ENCODE results near the gene ANO6. TPM values are rescaled to one million over a fixed set of nuclear protein-coding genes. Genes with fewer than 3 reads are reported as not detected.

Gene ANO6
- total RNA-seq, 1 donor from 2014 or later: 69.9 TPM

DNA sequence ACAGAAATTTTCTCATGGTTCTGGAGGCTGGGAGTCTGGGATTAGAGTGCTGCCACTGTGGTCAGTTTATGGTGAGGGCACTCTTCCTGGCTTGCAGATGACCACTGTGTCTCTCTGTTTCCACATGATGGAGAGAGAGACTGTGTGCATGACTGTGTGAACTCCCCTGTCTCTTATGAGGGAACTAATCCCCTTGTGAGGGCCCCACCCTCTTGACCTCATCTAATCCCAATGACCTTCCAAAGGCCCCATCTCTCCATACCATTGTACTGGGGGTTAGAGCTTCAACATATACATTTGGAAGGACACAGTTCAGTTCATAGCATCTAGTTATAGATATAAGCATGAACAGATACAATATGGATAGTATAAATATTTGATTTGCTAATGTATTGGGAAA is 31.7 kb downstream of the ANO6 start:
- no peaks in the 10 kb centered on the region for H3K36me3 ChIP-seq (ENCODE audit: control insufficient read depth, insufficient read depth, low read length)
- DNase-seq (ENCODE audit: low read depth): no peak
- H3K4me3 ChIP-seq (ENCODE audit: low read depth, low read length): no peak overlapping the region
- no peaks in the 10 kb centered on the region for H3K27me3 ChIP-seq (ENCODE audit: control insufficient read depth, insufficient read depth, low read length)
- TF ChIP-seq, protein P1, sequence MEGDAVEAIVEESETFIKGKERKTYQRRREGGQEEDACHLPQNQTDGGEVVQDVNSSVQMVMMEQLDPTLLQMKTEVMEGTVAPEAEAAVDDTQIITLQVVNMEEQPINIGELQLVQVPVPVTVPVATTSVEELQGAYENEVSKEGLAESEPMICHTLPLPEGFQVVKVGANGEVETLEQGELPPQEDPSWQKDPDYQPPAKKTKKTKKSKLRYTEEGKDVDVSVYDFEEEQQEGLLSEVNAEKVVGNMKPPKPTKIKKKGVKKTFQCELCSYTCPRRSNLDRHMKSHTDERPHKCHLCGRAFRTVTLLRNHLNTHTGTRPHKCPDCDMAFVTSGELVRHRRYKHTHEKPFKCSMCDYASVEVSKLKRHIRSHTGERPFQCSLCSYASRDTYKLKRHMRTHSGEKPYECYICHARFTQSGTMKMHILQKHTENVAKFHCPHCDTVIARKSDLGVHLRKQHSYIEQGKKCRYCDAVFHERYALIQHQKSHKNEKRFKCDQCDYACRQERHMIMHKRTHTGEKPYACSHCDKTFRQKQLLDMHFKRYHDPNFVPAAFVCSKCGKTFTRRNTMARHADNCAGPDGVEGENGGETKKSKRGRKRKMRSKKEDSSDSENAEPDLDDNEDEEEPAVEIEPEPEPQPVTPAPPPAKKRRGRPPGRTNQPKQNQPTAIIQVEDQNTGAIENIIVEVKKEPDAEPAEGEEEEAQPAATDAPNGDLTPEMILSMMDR (IDR thresholded peaks at IDR 0.05; ENCODE audit: insufficient read depth, low read length, poor library complexity, severe bottlenecking): no peak

DNA sequence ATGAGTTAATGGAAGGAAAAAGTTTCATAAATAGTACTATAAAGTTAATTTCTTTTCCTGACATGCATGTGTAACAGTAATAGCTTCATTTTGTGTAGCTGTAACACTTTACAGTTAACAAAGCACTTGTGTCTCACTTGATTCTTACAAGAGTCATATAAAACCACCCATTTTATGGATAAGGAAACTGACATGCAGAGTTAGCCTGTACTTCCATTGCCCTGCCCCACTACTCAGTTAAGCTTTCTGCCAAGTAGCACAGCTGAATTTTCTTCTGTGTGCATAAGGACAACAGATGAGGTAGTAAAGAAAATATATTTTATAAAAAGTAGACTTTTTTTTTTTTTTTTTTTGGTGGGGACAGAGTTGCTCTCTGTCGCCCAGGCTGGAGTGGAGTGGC is 32.2 kb downstream of the ANO6 start:
- no peak overlapping the region for H3K4me3 ChIP-seq (ENCODE audit: low read depth, low read length)
- DNase-seq (ENCODE audit: low read depth): no peak
- no peaks in the 10 kb centered on the region for H3K27me3 ChIP-seq (ENCODE audit: control insufficient read depth, insufficient read depth, low read length)
- TF ChIP-seq, protein P1 (IDR thresholded peaks at IDR 0.05; ENCODE audit: insufficient read depth, low read length, poor library complexity, severe bottlenecking): no peak
- H3K36me3 ChIP-seq (ENCODE audit: control insufficient read depth, insufficient read depth, low read length): no peaks in the 10 kb centered on the region

DNA sequence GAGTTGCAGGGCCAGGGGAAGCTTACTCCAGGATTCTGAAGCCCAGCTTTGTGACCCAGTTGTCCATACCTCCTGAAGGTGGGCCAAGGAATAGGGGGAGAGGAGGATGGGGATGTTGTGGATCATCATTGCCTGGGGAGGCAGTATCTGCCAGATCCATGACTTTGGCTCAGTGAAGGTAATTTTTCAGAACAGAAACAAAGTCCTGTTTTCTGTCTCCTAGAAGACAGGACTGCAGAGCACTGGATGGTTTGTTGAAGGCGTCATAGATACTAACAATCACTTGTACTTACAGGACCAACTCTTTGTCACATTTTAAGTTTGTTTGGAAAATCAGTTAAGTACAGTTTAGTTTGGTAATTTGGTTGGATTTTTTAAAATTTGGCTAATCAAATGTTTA is 38.4 kb downstream of the ANO6 start:
- DNase-seq (ENCODE audit: low read depth): no peak
- Histone ChIP-seq H3K27me3 (ENCODE audit: control insufficient read depth, insufficient read depth, low read length) (no peaks in the 10 kb centered on the region), H3K36me3 (ENCODE audit: control insufficient read depth, insufficient read depth, low read length) (no peaks in the 10 kb centered on the region), H3K4me3 (ENCODE audit: low read depth, low read length) (no peak overlapping the region)
- TF ChIP-seq, protein P1 (IDR thresholded peaks at IDR 0.05; ENCODE audit: insufficient read depth, low read length, poor library complexity, severe bottlenecking): no peak

DNA sequence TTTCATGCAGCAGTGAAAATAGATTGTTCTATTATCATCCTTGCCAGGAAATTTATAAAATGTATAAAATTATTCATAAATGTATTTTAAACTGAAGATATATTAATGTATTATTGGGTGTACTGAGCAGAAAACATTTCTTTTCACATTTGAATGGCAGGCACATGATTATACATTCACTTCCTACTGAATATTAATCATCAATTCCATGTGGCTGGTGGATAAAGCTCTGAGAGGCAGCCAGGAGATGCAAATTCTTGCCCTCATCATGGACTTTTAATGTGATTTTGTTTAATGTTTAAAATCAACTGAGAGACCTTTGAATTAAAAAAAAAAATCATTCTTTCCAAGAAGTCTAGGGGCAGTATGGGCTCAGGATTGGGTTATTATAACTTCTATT is 40.8 kb downstream of the ANO6 start:
- no peaks in the 10 kb centered on the region for H3K36me3 ChIP-seq (ENCODE audit: control insufficient read depth, insufficient read depth, low read length)
- no peaks in the 10 kb centered on the region for H3K27me3 ChIP-seq (ENCODE audit: control insufficient read depth, insufficient read depth, low read length)
- DNase-seq (ENCODE audit: low read depth): no peak
- TF ChIP-seq, protein P1 (IDR thresholded peaks at IDR 0.05; ENCODE audit: insufficient read depth, low read length, poor library complexity, severe bottlenecking): no peak
- no peak overlapping the region for H3K4me3 ChIP-seq (ENCODE audit: low read depth, low read length)

DNA sequence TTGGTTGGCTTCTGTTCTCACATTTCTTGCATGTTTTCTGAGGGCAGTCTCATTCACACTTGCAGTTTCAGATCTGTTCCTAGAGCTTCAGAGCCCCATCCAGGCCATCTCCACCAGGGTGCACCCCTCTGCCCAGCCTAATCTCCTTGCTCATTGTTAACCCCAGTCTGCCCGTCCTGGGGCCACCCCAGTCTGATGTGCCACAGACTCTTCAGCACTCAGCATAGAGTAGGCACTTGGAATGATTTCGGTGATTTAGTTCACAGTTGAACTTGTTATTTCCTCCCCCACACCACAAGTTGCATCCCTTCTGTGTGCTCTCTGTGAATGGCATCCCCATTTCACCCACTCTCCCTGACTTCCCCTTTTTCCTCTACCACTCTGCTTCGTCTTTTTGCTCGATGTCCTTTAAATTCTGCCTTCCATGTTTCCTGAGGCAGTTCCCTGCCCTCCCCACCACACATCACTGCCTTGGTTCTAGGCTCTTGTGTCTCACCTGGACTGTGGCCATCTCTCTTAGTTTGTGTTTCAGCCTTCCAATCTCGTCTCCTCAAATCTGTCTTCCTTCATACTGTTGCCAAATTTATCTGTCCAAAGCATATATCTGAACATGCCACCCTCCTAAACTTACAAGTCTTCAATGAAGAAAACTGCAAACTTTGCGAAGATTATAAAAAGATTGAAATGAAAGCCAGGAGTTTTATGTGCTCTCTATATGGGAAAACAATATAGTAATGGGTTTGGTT is 41.5 kb downstream of the ANO6 start:
- no peaks in the 10 kb centered on the region for H3K27me3 ChIP-seq (ENCODE audit: control insufficient read depth, insufficient read depth, low read length)

More for the DNA sequence above, 41.5 kb downstream of the ANO6 start:
- TF ChIP-seq, protein P1 (IDR thresholded peaks at IDR 0.05; ENCODE audit: insufficient read depth, low read length, poor library complexity, severe bottlenecking): no peak
- no peak overlapping the region for H3K4me3 ChIP-seq (ENCODE audit: low read depth, low read length)
- DNase-seq (ENCODE audit: low read depth): no peak
- H3K36me3 ChIP-seq (ENCODE audit: control insufficient read depth, insufficient read depth, low read length): no peaks in the 10 kb centered on the region
